ENCODE results near the gene SMIM44. TPM values are rescaled to one million over a fixed set of nuclear protein-coding genes. Genes with fewer than 3 reads are reported as not detected.

Gene SMIM44
- total RNA-seq, 1 donor from 2014 or later, result not detected

- intact Hi-C loops (cut with DNase I), result no loop called here
Measured at GRCh38 chr19:3462991-3463713, 20.1 kb downstream of the SMIM44 start.

DNA sequence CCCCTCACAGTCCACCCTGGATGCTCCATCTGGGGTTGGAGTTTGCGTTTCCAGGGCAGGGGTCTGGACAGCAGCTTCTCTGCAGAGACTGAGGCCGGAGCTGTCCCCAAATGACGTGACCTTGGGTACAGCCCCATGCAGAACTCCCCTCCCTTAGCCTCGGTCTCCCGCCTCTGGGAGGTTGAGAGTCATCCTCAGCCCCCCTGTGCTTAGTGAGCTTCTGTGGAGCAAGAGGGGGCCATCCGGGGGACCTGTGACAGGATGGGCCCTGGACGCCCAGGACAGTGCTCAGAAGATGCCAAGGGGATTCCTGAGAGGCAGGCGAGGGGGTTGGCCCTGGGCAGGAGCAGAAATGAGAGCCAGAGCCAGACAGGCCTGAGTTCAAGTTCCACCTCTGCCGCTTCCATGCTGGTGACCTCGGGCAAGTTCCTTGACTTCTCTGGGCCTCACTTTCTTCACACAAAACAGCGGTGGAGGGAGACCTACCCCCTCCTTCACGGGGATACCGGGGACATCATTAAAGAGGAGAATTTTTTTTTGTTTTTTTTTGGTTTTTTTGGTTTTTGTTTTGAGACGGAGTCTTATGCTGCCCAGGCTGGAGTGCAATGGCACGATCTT lies 23.2 kb downstream of the SMIM44 start:
- Histone ChIP-seq H3K4me1 (peaks cover 44% of the 10 kb centered on the region), H3K36me3 (peaks cover 0 to 34% of the 10 kb centered on the region in 2 donors), H3K27ac (peak overlapping the region; percentile 96), H3K9me3 (no peaks in the 10 kb centered on the region), H3K27me3 (no peaks in the 10 kb centered on the region), H3K4me3 (no peak overlapping the region)
- intact Hi-C loops (cut with DNase I), result no loop called here
- DNase-seq (ENCODE audit: extremely low spot score in 2 of 2), result no peak
- TF ChIP-seq CTCF (IDR thresholded peaks at IDR 0.05), result no peak
- TF ChIP-seq POLR2A (IDR thresholded peaks at IDR 0.05), result no peak
- no peak for TF ChIP-seq POLR2AphosphoS5 (IDR thresholded peaks at IDR 0.05; ENCODE audit: insufficient read depth in 1 of 2, low read depth in 1 of 2)

More at GRCh38 chr19:3462991-3463713, 20.1 kb downstream of the SMIM44 start:
- Histone ChIP-seq H3K27me3 (no peaks in the 10 kb centered on the region), H3K27ac (peak overlapping the region; percentile 69), H3K4me1 (peaks cover 34% of the 10 kb centered on the region), H3K36me3 (peaks cover 0 to 20% of the 10 kb centered on the region in 2 donors), H3K9me3 (no peaks in the 10 kb centered on the region), H3K4me3 (no peak overlapping the region)
- no peak for DNase-seq (ENCODE audit: extremely low spot score in 2 of 2)
- no peak for TF ChIP-seq CTCF (IDR thresholded peaks at IDR 0.05)
- TF ChIP-seq POLR2AphosphoS5 (IDR thresholded peaks at IDR 0.05; ENCODE audit: insufficient read depth in 1 of 2, low read depth in 1 of 2), result peak in 1 of 2 donors; percentile 15
- no peak for TF ChIP-seq POLR2A (IDR thresholded peaks at IDR 0.05)

- intact Hi-C loops (cut with DNase I), result no loop called here
- no peaks in the 10 kb centered on the region for H3K9me3 ChIP-seq
- peak in 1 of 2 donors; percentile 94 for DNase-seq (ENCODE audit: extremely low spot score in 2 of 2)
- peak overlapping the region; percentile 96 for H3K27ac ChIP-seq
- peaks cover 40% of the 10 kb centered on the region for H3K4me1 ChIP-seq
- peaks cover 0 to 42% of the 10 kb centered on the region in 2 donors for H3K36me3 ChIP-seq
- peak overlapping the region in 1 of 2 donors; percentile 27 for H3K4me3 ChIP-seq
- no peaks in the 10 kb centered on the region for H3K27me3 ChIP-seq
- TF ChIP-seq POLR2A (IDR thresholded peaks at IDR 0.05) (no peak), POLR2AphosphoS5 (IDR thresholded peaks at IDR 0.05; ENCODE audit: insufficient read depth in 1 of 2, low read depth in 1 of 2) (peak; percentile 41 to 83)
Measured at GRCh38 chr19:3459089-3459881, 24.0 kb downstream of the SMIM44 start.

GRCh38 chr19:3458229-3459088 lies 24.8 kb downstream of the SMIM44 start:
- H3K4me3 ChIP-seq, result peak overlapping the region; percentile 1 to 27
- H3K27me3 ChIP-seq, result no peaks in the 10 kb centered on the region
- H3K27ac ChIP-seq, result peak overlapping the region; percentile 96
- H3K36me3 ChIP-seq, result peaks cover 0 to 45% of the 10 kb centered on the region in 2 donors
- intact Hi-C loops (cut with DNase I), result no loop called here
- TF ChIP-seq CTCF (IDR thresholded peaks at IDR 0.05), result no peak
- no peak for TF ChIP-seq POLR2A (IDR thresholded peaks at IDR 0.05)
- TF ChIP-seq POLR2AphosphoS5 (IDR thresholded peaks at IDR 0.05; ENCODE audit: insufficient read depth in 1 of 2, low read depth in 1 of 2), result no peak
- no peaks in the 10 kb centered on the region for H3K9me3 ChIP-seq
- H3K4me1 ChIP-seq, result peaks cover 40% of the 10 kb centered on the region
- no peak for DNase-seq (ENCODE audit: extremely low spot score in 2 of 2)
